Forelimb muscle (tissue), 1 donor: ENCODE data around the gene ALPP. TPM values are rescaled to one million over a fixed set of nuclear protein-coding genes. Genes with fewer than 3 reads are reported as not detected.
"Not testable (repeated sequence)": the region's sequence is repeated elsewhere in the genome, so short reads cannot be mapped to it uniquely, and the experiment has no call there.

Experiments
- DNase-seq: peaks from one replicate; pipeline ENCODE4 v3.0.0-alpha.2; 2013; ENCODE audit warnings: low read depth
- polyA plus RNA-seq: library from polyadenylated mRNA; unstranded; fragments of 120-200 nt; gene quantifications from one replicate; pipeline ENCODE4 v1.2.1, GENCODE V29; 2013; ENCODE audit not compliant: insufficient read length

The ALPP gene
- polyA plus RNA-seq, 1 donor, result not detected

GRCh38 chr2:232363784-232364615, 14.6 kb upstream of the ALPP start:
- no peak for DNase-seq

- DNase-seq, result not testable (repeated sequence)
Measured at GRCh38 chr2:232364806-232365594, 13.6 kb upstream of the ALPP start.

GRCh38 chr2:232365621-232366321, 12.8 kb upstream of the ALPP start:
- no peak for DNase-seq

- not testable (repeated sequence) for DNase-seq
Measured at GRCh38 chr2:232366461-232366860, 12.1 kb upstream of the ALPP start.

GRCh38 chr2:232367016-232367415, 11.5 kb upstream of the ALPP start:
- DNase-seq, result no peak

- no peak for DNase-seq
Measured at GRCh38 chr2:232367591-232368233, 10.8 kb upstream of the ALPP start.

GRCh38 chr2:232368311-232368731, 10.2 kb upstream of the ALPP start:
- no peak for DNase-seq

- no peak for DNase-seq
Measured at GRCh38 chr2:232369126-232369951, 9.2 kb upstream of the ALPP start.

- DNase-seq, result not testable (repeated sequence)
Measured at GRCh38 chr2:232370007-232370406, 8.5 kb upstream of the ALPP start.

GRCh38 chr2:232372231-232373208, 6.0 kb upstream of the ALPP start:
- DNase-seq, result no peak

GRCh38 chr2:232374356-232374755, 4.2 kb upstream of the ALPP start:
- DNase-seq, result no peak

GRCh38 chr2:232375164-232375563, 3.4 kb upstream of the ALPP start:
- DNase-seq, result no peak

GRCh38 chr2:232376260-232376659, 2.3 kb upstream of the ALPP start:
- DNase-seq, result no peak

- DNase-seq, result no peak
Measured at GRCh38 chr2:232376713-232377112, 1.8 kb upstream of the ALPP start.

- DNase-seq, result no peak
Measured at GRCh38 chr2:232377319-232377718, 1.2 kb upstream of the ALPP start.

GRCh38 chr2:232377841-232378734, 463 bp upstream of the ALPP start:
- DNase-seq, result no peak

GRCh38 chr2:232379610-232380590, 1.3 kb downstream of the ALPP start:
- not testable (repeated sequence) for DNase-seq
